Spleen (tissue), 7 donors: ENCODE measurements around the gene MCEMP1.

Experiments used
- CTCF ChIP-seq, 11 experiments: fragments of 200-600 bp in 7 of 11; fragments of 450-650 bp in 4 of 11; sonication (generic) in 4 of 11; IDR thresholded peaks in 8 of 11; conservative IDR thresholded peaks in 3 of 11; 1 replicate in 7 of 11; 2 replicates in 4 of 11; pipeline versions ENCODE4 v1.4.0 to v1.8.0; 2016 to 2021; ENCODE audit warnings: antibody characterized with exemption in 11 of 11, inconsistent platforms in 4 of 11, mild to moderate bottlenecking in 1 of 11
- POLR2A ChIP-seq, 3 donors: fragments of 450-650 bp; IDR thresholded peaks; one replicate each; pipeline ENCODE4 v1.5.1; 2017; ENCODE audit warnings: antibody characterized with exemption in 3 of 3, mild to moderate bottlenecking in 1 of 3
- POLR2AphosphoS5 ChIP-seq, 3 donors: sonication (generic); formaldehyde crosslinking; IDR thresholded peaks; one replicate each; pipeline ENCODE4 v1.5.1; 2017; ENCODE audit warnings: antibody characterized with exemption in 3 of 3
- donor health status: DM: no; HTN: no; CAD: no; lungs with moderate emphysema.
- donor health status: DM: no; HTN: no; CAD: no.
- donor health status: DM: no; HTN: no; CAD: no.

- no peak for TF ChIP-seq POLR2A (IDR thresholded peaks at IDR 0.05)
- TF ChIP-seq POLR2AphosphoS5 (IDR thresholded peaks at IDR 0.05): no peak
- no peak for TF ChIP-seq CTCF (IDR thresholded peaks at IDR 0.05 in 8 of 11, conservative IDR thresholded peaks at IDR 0.05 in 3 of 11)
Measured at GRCh38 chr19:7691497-7691896, 14.6 kb downstream of the MCEMP1 start.
